Neural cell (in vitro differentiated cells): ENCODE data around the gene LNX1. TPM values are rescaled to one million over a fixed set of nuclear protein-coding genes. Genes with fewer than 3 reads are reported as not detected.

ENCODE experiments used
- H2AFZ ChIP-seq: fragments of 200-600, 300-800 bp; sonication (generic), shearing (Covaris generic); 2 replicates; pipeline ENCODE4 v1.6.0; 2014; ENCODE audit warnings: low read depth, mild to moderate bottlenecking, antibody characterized with exemption, low read length, moderate library complexity
- H3F3A ChIP-seq: fragments of 200-600 bp; shearing (Covaris generic); 2 replicates; pipeline ENCODE4 v1.6.1; 2016; ENCODE audit warnings: mild to moderate bottlenecking, moderate library complexity, mixed read lengths, antibody characterized with exemption, low read length; ENCODE audit not compliant: insufficient read depth, poor library complexity, severe bottlenecking
- H3K27ac ChIP-seq: fragments of 200-600, 300-800 bp; sonication (generic), shearing (Covaris generic); 2 replicates; pipeline ENCODE4 v1.5.1; 2014; ENCODE audit warnings: mild to moderate bottlenecking, low read length, moderate library complexity
- H3K27me3 ChIP-seq: fragments of 300-800, 200-600 bp; sonication (generic), shearing (Covaris generic); 2 replicates; pipeline ENCODE4 v1.6.0; 2014; ENCODE audit warnings: mild to moderate bottlenecking, low read depth, low read length, moderate library complexity; ENCODE audit not compliant: insufficient read depth
- H3K36me3 ChIP-seq: fragments of 300-800, 200-600 bp; sonication (generic), shearing (Covaris generic); 2 replicates; pipeline ENCODE4 v1.5.1; 2014; ENCODE audit warnings: mild to moderate bottlenecking, antibody characterized with exemption, low read length, moderate library complexity; ENCODE audit not compliant: insufficient read depth
- H3K4me2 ChIP-seq: fragments of 300-800, 200-600 bp; sonication (generic), shearing (Covaris generic); 2 replicates; pipeline ENCODE4 v1.6.0; 2014; ENCODE audit warnings: mild to moderate bottlenecking, low read length
- H3K4me3 ChIP-seq: fragments of 300-800, 200-600 bp; sonication (generic), shearing (Covaris generic); 2 replicates; pipeline ENCODE4 v1.5.1; 2014; ENCODE audit warnings: mild to moderate bottlenecking, low read length, moderate library complexity
- H3K79me2 ChIP-seq: fragments of 200-600 bp; shearing (Covaris generic); replicated peaks from 2 replicates; pipeline ENCODE4 v1.6.0; 2014; ENCODE audit warnings: mild to moderate bottlenecking, low read length, moderate library complexity; ENCODE audit not compliant: insufficient read depth
- H3K9ac ChIP-seq: fragments of 300-800, 200-600 bp; sonication (generic), shearing (Covaris generic); 2 replicates; pipeline ENCODE4 v1.6.1; 2016; ENCODE audit warnings: mild to moderate bottlenecking, low read length, mixed read lengths
- H3K9me2 ChIP-seq: fragments of 200-600 bp; shearing (Covaris generic); 2 replicates; pipeline ENCODE4 v1.6.1; 2016; ENCODE audit warnings: mild to moderate bottlenecking, low read length, mixed read lengths; ENCODE audit not compliant: insufficient read depth
- H3K9me3 ChIP-seq: fragments of 200-600, 300-800 bp; sonication (generic), shearing (Covaris generic); 2 replicates; pipeline ENCODE4 v1.6.1; 2016; ENCODE audit warnings: mild to moderate bottlenecking, mixed run types, low read length, moderate library complexity, mixed read lengths
- H4K20me1 ChIP-seq: fragments of 200-600 bp; shearing (Covaris generic); 2 replicates; pipeline ENCODE4 v1.6.1; 2016; ENCODE audit warnings: mild to moderate bottlenecking, mixed run types; ENCODE audit not compliant: insufficient read depth
- CTCF ChIP-seq: fragments of 450-650 bp; IDR thresholded peaks from 2 replicates; pipeline ENCODE4 v1.5.1; 2014; ENCODE audit warnings: antibody characterized with exemption, mild to moderate bottlenecking, moderate library complexity; ENCODE audit not compliant: poor library complexity, severe bottlenecking
- EP300 ChIP-seq: fragments of 450-650 bp; conservative IDR thresholded peaks from 2 replicates; pipeline ENCODE4 v1.6.1; 2014; ENCODE audit warnings: antibody characterized with exemption, mild to moderate bottlenecking, moderate library complexity; ENCODE audit not compliant: poor library complexity, severe bottlenecking
- EZH2 ChIP-seq: fragments of 200-600, 300-800 bp; shearing (Covaris generic), sonication (generic); IDR thresholded peaks from 2 replicates; pipeline ENCODE4 v1.6.1; 2014; ENCODE audit warnings: antibody characterized with exemption, low read length, borderline replicate concordance, mild to moderate bottlenecking; ENCODE audit not compliant: insufficient read depth, poor library complexity, severe bottlenecking
- MXI1 ChIP-seq: fragments of 450-650 bp; conservative IDR thresholded peaks from 2 replicates; pipeline ENCODE4 v1.6.1; 2014; ENCODE audit warnings: antibody characterized with exemption, mild to moderate bottlenecking; ENCODE audit not compliant: poor library complexity, severe bottlenecking
- POLR2AphosphoS5 ChIP-seq: IDR thresholded peaks from 2 replicates; pipeline ENCODE4 v1.6.1; 2012
- RAD21 ChIP-seq: fragments of 450-650 bp; conservative IDR thresholded peaks from 2 replicates; pipeline ENCODE4 v1.6.1; 2014; ENCODE audit warnings: antibody characterized with exemption, mild to moderate bottlenecking, moderate library complexity
- REST ChIP-seq: IDR thresholded peaks from 2 replicates; pipeline ENCODE4 v1.6.1; 2012; ENCODE audit warnings: borderline replicate concordance
- SMC3 ChIP-seq: fragments of 450-650 bp; conservative IDR thresholded peaks from 2 replicates; pipeline ENCODE4 v1.6.1; 2014; ENCODE audit warnings: antibody characterized with exemption, mild to moderate bottlenecking, moderate library complexity; ENCODE audit not compliant: poor library complexity
- TAF1 ChIP-seq: IDR thresholded peaks from 2 replicates; pipeline ENCODE4 v1.6.1; 2012; ENCODE audit warnings: low read depth
- polyA plus RNA-seq: library from polyadenylated mRNA; depleted of rRNA; stranded (reverse); fragments of >200 nt; gene quantifications from 2 replicates; pipeline ENCODE4 v1.2.3, GENCODE V29; 2014

The LNX1 gene
- polyA plus RNA-seq, 1 donor from 2014 or later = 3.4 TPM

DNA sequence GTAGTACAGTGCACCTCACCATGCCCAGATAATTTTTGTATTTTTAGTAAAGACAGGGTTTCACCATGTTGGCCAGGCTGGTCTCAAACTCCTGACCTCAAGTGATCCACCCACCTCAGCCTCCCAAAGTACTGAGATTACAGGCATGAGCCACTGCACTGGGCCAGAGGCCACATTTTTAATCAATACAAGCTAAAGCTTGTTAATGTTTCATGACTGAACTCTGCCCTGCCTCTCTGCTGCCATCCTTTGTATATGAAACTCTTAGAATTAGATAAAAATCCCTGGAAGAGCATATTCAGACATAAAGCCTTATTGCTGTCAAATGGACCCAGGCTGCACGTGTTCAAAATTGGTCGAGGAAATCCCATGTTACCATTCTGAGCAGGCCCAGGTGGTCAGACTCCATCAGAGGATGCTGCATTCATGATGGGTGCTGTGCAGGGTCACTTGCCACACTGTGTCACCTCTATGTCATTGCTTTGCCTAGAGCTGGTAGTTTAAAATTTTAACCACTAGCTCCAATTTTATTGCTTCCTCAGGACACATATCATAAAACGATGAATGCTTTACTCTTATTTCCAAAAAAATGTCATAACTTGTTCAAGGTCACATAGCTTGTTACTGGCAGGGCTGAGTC lies 45.2 kb downstream of the LNX1 start (continued):
- no peak for TF ChIP-seq REST
- TF ChIP-seq RAD21 = no peak

DNA sequence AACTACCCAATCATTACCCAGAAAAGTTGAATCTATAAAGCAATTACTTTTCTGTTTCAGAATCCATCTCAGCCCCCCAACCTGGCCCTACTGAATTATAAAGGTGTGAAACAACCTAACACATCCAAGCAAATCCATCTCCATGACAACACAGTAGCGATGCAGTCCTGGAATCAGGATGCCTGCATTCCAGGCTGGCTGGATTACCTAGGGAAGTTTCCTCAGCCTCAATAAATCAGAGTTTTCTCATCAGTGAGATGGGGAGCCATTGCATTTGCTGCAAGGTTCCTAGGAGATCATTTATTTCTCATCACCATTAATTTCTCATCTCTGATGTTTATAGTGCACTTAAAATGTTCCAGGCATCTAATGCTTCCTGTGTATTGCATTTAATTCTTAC lies 46.0 kb downstream of the LNX1 start:
- TF ChIP-seq REST (peak; percentile 61), POLR2AphosphoS5 (no peak), RAD21 (no peak)
- no peak overlapping the region for H3K9ac ChIP-seq
- H2AFZ ChIP-seq = no peak overlapping the region
- H3K9me3 ChIP-seq = no peaks in the 10 kb centered on the region
- H3K27ac ChIP-seq = no peak overlapping the region
- no peaks in the 10 kb centered on the region for H3K79me2 ChIP-seq
- H3K4me2 ChIP-seq = no peak overlapping the region
- H4K20me1 ChIP-seq = no peaks in the 10 kb centered on the region
- H3F3A ChIP-seq = no peaks in the 10 kb centered on the region
- no peaks in the 10 kb centered on the region for H3K9me2 ChIP-seq
- H3K27me3 ChIP-seq = no peaks in the 10 kb centered on the region
- H3K36me3 ChIP-seq = no peaks in the 10 kb centered on the region
- no peak overlapping the region for H3K4me3 ChIP-seq

DNA sequence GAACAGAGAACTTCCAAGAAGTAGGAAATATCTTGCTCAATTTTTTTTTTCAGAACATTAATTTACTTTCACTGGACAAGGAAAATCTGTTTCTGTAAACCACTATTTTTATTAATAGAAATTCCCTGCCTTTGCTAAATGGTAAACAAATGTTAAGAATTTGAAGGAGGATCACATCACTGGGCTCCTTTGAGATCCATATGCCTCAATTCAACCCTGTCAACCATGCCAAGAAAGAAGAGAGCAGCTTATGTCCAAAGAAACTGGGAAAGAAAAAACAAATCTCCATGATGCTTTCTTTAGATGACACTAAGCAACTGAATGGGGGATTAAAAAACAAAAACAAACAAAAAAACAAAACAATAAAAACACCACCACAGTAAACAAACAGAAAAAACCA lies 47.7 kb downstream of the LNX1 start:
- no peaks in the 10 kb centered on the region for H3K9me2 ChIP-seq
- H3K9me3 ChIP-seq = no peaks in the 10 kb centered on the region
- H3K9ac ChIP-seq = no peak overlapping the region
- H3K27ac ChIP-seq = no peak overlapping the region
- H3F3A ChIP-seq = no peaks in the 10 kb centered on the region
- H3K4me3 ChIP-seq = no peak overlapping the region
- H2AFZ ChIP-seq = no peak overlapping the region
- no peaks in the 10 kb centered on the region for H3K36me3 ChIP-seq
- no peaks in the 10 kb centered on the region for H3K27me3 ChIP-seq
- TF ChIP-seq POLR2AphosphoS5 (no peak), RAD21 (no peak), SMC3 (no peak), REST (no peak), EZH2 (no peak), CTCF (no peak), EP300 (no peak), MXI1 (no peak), TAF1 (no peak)
- no peaks in the 10 kb centered on the region for H3K79me2 ChIP-seq
- no peaks in the 10 kb centered on the region for H4K20me1 ChIP-seq
- H3K4me2 ChIP-seq = no peak overlapping the region
